Measurements from ENCODE around the gene TMEM250.

TMEM250 gene

GRCh38 chr9:136147038-136147889 is 28.6 kb upstream of the TMEM250 start:
- FAIRE-seq, result no peak

- no peak for FAIRE-seq
Measured at GRCh38 chr9:136146126-136147037, 27.7 kb upstream of the TMEM250 start.

- FAIRE-seq, result no peak
Measured at GRCh38 chr9:136145580-136145979, 26.9 kb upstream of the TMEM250 start.

GRCh38 chr9:136144450-136144849 is 25.8 kb upstream of the TMEM250 start:
- FAIRE-seq, result no peak

- no peak for FAIRE-seq
Measured at GRCh38 chr9:136143215-136144001, 24.7 kb upstream of the TMEM250 start.

GRCh38 chr9:136142859-136143214 is 24.2 kb upstream of the TMEM250 start:
- FAIRE-seq, result no peak

- no peak for FAIRE-seq
Measured at GRCh38 chr9:136142414-136142796, 23.7 kb upstream of the TMEM250 start.

GRCh38 chr9:136141682-136142413 is 23.2 kb upstream of the TMEM250 start:
- no peak for FAIRE-seq

- FAIRE-seq, result no peak
Measured at GRCh38 chr9:136140966-136141365, 22.3 kb upstream of the TMEM250 start.

- no peak for FAIRE-seq
Measured at GRCh38 chr9:136140046-136140445, 21.4 kb upstream of the TMEM250 start.

GRCh38 chr9:136138566-136138965 is 19.9 kb upstream of the TMEM250 start:
- no peak for FAIRE-seq

GRCh38 chr9:136137321-136138265 is 18.9 kb upstream of the TMEM250 start:
- FAIRE-seq, result no peak

GRCh38 chr9:136136127-136136925 is 17.7 kb upstream of the TMEM250 start:
- no peak for FAIRE-seq

- no peak for FAIRE-seq
Measured at GRCh38 chr9:136135326-136136126, 16.9 kb upstream of the TMEM250 start.

- no peak for FAIRE-seq
Measured at GRCh38 chr9:136133959-136134484, 15.3 kb upstream of the TMEM250 start.

GRCh38 chr9:136133191-136133958 is 14.7 kb upstream of the TMEM250 start:
- no peak for FAIRE-seq

- FAIRE-seq, result no peak
Measured at GRCh38 chr9:136132512-136133050, 13.9 kb upstream of the TMEM250 start.
